Liver (tissue), 3 donors: ENCODE measurements around the gene PCBP4.

Experiments used
- CTCF ChIP-seq: fragments of 150-350 bp; IDR thresholded peaks from 2 replicates; pipeline ENCODE4 v1.5.1; 2017; ENCODE audit warnings: improper control_type of control experiment, low read depth, low read length; ENCODE audit not compliant: missing input control
- EGR1 ChIP-seq, 2 donors: IDR thresholded peaks; 2 replicates each; pipeline ENCODE4 v1.6.1; 2016 to 2018; ENCODE audit warnings: antibody characterized with exemption in 2 of 2, low read depth in 2 of 2
- FOXA1 ChIP-seq: IDR thresholded peaks from 2 replicates; pipeline ENCODE4 v1.6.1; 2016; ENCODE audit warnings: antibody characterized with exemption
- GABPA ChIP-seq, 2 donors: IDR thresholded peaks in 1 of 2; conservative IDR thresholded peaks in 1 of 2; 2 replicates each; pipeline ENCODE4 v1.6.1; 2016; ENCODE audit warnings: antibody characterized with exemption in 2 of 2, mild to moderate bottlenecking in 1 of 2, moderate library complexity in 1 of 2
- HNF4A ChIP-seq, 2 donors: conservative IDR thresholded peaks; 2 replicates each; pipeline ENCODE4 v1.6.1; 2016; ENCODE audit warnings: antibody characterized with exemption in 2 of 2, mild to moderate bottlenecking in 2 of 2
- JUND ChIP-seq, 2 donors: IDR thresholded peaks; 2 replicates each; pipeline ENCODE4 v1.6.1; 2016; ENCODE audit warnings: antibody characterized with exemption in 2 of 2
- REST ChIP-seq: IDR thresholded peaks from 2 replicates; pipeline ENCODE4 v1.6.1; 2016; ENCODE audit warnings: antibody characterized with exemption, mild to moderate bottlenecking
- TAF1 ChIP-seq: conservative IDR thresholded peaks from 2 replicates; pipeline ENCODE4 v1.6.1; 2016; ENCODE audit warnings: antibody characterized with exemption, mild to moderate bottlenecking
- ZBTB33 ChIP-seq: IDR thresholded peaks from 2 replicates; pipeline ENCODE4 v1.6.1; 2016; ENCODE audit warnings: antibody characterized with exemption
- donor health status: healthy.
- donor health status: healthy.

GRCh38 chr3:51929420-51930003, 37.7 kb downstream of the PCBP4 start:
- TF ChIP-seq CTCF, result no peak
- no peak for TF ChIP-seq EGR1 (IDR thresholded peaks at IDR 0.05; ENCODE audit: low read depth in 2 of 2)
- no peak for TF ChIP-seq GABPA (IDR thresholded peaks at IDR 0.05 in 1 of 2, conservative IDR thresholded peaks at IDR 0.05 in 1 of 2)
- TF ChIP-seq HNF4A (conservative IDR thresholded peaks at IDR 0.05), result no peak
- TF ChIP-seq JUND (IDR thresholded peaks at IDR 0.05), result no peak
- TF ChIP-seq REST, result peak; percentile 98
- TF ChIP-seq TAF1, result no peak
- no peak for TF ChIP-seq FOXA1
- no peak for TF ChIP-seq ZBTB33
